Right cardiac atrium (tissue), 5 donors: ENCODE measurements around the gene KLHL21. TPM values are rescaled to one million over a fixed set of nuclear protein-coding genes. Genes with fewer than 3 reads are reported as not detected.
A peak's percentile ranks its signal among the peaks of the same experiment; 100 is the strongest.

Experiments
- ATAC-seq, 2 donors: fragments of 200-7000 bp; cut with Tn5 transposase; one replicate each; pipeline versions ENCODE4 v1.8.0 to v1.9.1; 2020; ENCODE audit warnings: moderate library complexity in 2 of 2, mild to moderate bottlenecking in 1 of 2
- DNase-seq, 3 donors: peaks; one replicate each; pipeline ENCODE4 v3.0.0-alpha.2; 2020
- H3K27ac ChIP-seq: one replicate; pipeline ENCODE4 v1.5.1; 2013; ENCODE audit warnings: mild to moderate bottlenecking, low read length, control low read depth, moderate library complexity
- H3K27me3 ChIP-seq: one replicate; pipeline ENCODE4 v1.6.1; 2013; ENCODE audit not compliant: control insufficient read depth, insufficient read depth
- H3K4me1 ChIP-seq: one replicate; pipeline ENCODE4 v1.6.1; 2013; ENCODE audit warnings: low read length; ENCODE audit not compliant: control insufficient read depth, insufficient read depth
- H3K4me3 ChIP-seq: one replicate; pipeline ENCODE4 v1.5.1; 2013; ENCODE audit warnings: low read length, control low read depth
- H3K9me3 ChIP-seq: one replicate; pipeline ENCODE4 v1.6.1; 2013; ENCODE audit warnings: low read length; ENCODE audit not compliant: control insufficient read depth
- WGBS: extraction: QIAGEN DNeasy Blood & Tissue Kit; methylation state at CpG from one replicate; pipeline ENCODE4 v1.1.7; 2013; 5-methylcytosine and 5-hydroxymethylcytosine counted together
- intact Hi-C, 4 donors: fragments of 100-400 bp; cut with DNase I; formaldehyde crosslinking; loops; one replicate each; pipeline versions ENCODE4 v1.11.0 to v1.14.0; 2022 to 2023
- polyA plus RNA-seq: library from polyadenylated mRNA; stranded (reverse); fragments of 200-250 nt; gene quantifications from one replicate; pipeline ENCODE4 v1.2.3, GENCODE V29; 2013
- total RNA-seq, 4 donors: library from RNA; stranded (reverse); fragmentation: NEBNext Ultra II Directional; extraction: Animal tissue kit (Norgen Biotek cat#: 25700); gene quantifications; one replicate each; pipeline ENCODE4 v1.2.1, GENCODE V29; 2021
- donor health status: healthy with polysubstance abuse.
- donor health status: DM: no; HTN: yes; CAD: no.
- donor health status: DM: no; HTN: no; CAD: no.
- donor health status: DM: no; HTN: yes; CAD: no; lungs with severe emphysema.
- donor health status: DM: yes; HTN: yes; CAD: no.

Gene KLHL21
- total and polyA plus RNA-seq, 5 donors, result 54.9 to 71.3 (median 61.4) TPM

DNA sequence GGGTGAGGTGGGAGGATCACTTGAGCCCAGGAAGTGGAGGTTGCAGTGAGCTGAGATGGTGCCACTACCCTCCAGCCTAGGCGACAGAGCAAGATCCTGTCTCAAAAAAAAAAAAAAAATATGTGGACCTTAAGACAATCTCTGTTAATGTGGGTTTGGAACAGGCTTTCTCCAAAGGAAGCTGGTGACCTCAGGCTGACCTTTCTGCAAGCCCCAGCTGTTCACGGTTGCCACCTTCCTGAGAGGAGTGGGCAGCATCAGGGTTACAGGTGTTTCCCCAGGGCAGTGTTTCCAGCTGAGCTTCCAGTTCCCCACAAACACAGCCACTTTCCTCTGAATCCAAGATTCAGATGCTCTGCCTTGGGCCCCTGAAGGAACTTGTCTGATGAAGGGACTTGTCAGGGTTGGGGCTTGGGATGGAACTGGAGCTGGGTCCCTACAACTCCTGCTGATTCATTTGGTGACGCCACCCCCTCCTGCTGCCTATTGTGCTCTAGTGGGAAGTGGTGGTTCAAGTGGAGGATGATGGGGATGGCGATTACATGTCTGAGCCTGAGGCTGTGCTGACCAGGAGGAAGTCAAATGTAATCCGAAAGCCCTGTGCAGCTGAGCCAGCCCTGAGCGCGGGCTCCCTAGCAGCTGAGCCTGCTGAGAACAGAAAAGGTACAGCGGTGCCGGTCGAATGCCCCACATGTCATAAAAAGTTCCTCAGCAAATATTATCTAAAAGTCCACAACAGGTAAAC lies 20.9 kb downstream of the KLHL21 start:
- WGBS, result 70% methylated on average over 10 of the region's 10 CpGs

DNA sequence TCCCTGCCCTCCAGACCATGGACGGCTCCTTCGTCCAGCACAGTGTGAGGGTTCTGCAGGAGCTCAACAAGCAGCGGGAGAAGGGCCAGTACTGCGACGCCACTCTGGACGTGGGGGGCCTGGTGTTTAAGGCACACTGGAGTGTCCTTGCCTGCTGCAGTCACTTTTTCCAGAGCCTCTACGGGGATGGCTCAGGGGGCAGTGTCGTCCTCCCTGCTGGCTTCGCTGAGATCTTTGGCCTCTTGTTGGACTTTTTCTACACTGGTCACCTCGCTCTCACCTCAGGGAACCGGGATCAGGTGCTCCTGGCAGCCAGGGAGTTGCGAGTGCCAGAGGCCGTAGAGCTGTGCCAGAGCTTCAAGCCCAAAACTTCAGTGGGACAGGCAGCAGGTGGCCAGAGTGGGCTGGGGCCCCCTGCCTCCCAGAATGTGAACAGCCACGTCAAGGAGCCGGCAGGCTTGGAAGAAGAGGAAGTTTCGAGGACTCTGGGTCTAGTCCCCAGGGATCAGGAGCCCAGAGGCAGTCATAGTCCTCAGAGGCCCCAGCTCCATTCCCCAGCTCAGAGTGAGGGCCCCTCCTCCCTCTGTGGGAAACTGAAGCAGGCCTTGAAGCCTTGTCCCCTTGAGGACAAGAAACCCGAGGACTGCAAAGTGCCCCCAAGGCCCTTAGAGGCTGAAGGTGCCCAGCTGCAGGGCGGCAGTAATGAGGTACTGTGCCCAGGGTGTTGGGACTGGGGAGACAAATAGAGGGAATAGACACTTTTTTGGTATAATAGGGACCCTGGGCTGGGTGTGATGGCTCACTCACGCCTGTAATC lies 21.9 kb downstream of the KLHL21 start:
- Histone ChIP-seq H3K27ac (peak overlapping the region; percentile 2), H3K9me3 (no peaks in the 10 kb centered on the region), H3K4me1 (peaks cover 12% of the 10 kb centered on the region), H3K27me3 (no peaks in the 10 kb centered on the region), H3K4me3 (peak overlapping the region; percentile 80)
- DNase-seq, result peak in 2 of 3 donors; percentile 59 to 63
- 32% methylated on average over 19 of the region's 19 CpGs for WGBS
- intact Hi-C loops, result no loop called here
- peak in 1 of 2 donors; percentile 3 for ATAC-seq

More for the DNA sequence above, 20.9 kb downstream of the KLHL21 start:
- ATAC-seq (no peak), DNase-seq (peak in 1 of 3 donors; percentile 52)
- Histone ChIP-seq H3K27ac (no peak overlapping the region), H3K9me3 (no peaks in the 10 kb centered on the region), H3K4me1 (peaks cover 12% of the 10 kb centered on the region), H3K27me3 (no peaks in the 10 kb centered on the region), H3K4me3 (no peak overlapping the region)
- intact Hi-C loops, result no loop called here

DNA sequence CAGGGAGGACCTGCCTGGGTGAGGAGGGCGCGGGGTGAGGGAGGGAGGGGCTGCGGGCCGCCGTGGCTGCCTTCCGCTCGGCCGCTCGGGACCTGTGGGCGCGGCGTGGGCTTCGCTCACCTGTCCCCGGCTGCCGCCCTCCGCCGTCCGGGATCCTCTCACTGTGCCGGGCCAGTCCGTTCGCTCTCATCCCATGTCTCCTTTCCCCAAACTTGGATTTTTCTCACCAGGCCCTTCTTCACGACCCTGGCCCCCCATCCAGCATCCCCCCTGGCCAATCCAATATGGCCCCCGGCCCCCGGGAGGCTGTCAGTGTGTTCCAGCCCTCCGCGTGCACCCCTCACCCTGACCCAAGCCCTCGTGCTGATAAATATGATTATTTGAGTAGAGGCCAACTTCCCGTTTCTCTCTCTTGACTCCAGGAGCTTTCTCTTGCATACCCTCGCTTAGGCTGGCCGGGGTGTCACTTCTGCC lies 22.5 kb downstream of the KLHL21 start:
- H3K4me1 ChIP-seq, result peaks cover 12% of the 10 kb centered on the region
- no peak for DNase-seq

DNA sequence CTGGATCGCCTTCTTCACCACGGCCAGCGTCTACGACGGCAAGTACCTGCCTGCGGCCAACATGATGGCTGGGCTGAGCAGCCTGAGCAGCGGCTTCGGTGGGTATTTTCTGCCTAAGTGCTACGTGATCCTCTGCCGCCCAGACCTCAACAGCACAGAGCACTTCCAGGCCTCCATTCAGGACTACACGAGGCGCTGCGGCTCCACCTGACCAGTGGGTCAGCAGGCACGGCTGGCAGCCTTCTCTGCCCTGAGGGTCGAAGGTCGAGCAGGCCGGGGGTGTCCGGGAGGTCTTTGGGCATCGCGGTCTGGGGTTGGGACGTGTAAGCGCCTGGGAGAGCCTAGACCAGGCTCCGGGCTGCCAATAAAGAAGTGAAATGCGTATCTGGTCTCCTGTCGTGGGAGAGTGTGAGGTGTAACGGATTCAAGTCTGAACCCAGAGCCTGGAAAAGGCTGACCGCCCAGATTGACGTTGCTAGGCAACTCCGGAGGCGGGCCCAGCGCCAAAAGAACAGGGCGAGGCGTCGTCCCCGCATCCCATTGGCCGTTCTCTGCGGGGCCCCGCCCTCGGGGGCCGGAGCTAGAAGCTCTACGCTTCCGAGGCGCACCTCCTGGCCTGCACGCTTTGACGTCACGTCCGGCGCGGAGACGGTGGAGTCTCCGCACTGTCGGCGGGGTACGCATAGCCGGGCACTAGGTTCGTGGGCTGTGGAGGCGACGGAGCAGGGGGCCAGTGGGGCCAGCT lies 23.1 kb downstream of the KLHL21 start, which contains the start of gene ZBTB48:
ZBTB48 (plus strand) TSS at position 621 of the 745 bp plus-strand sequence. CDS start 616 bp downstream, outside the sequence.
- intact Hi-C loops, result no loop called here
- Histone ChIP-seq H3K4me3 (peak within 1 kb of the TSS; percentile 80), H3K27ac (peak within 1 kb of the TSS; percentile 90), H3K9me3 (no peaks in the 10 kb centered on the region), H3K4me1 (peaks cover 12% of the 10 kb centered on the region), H3K27me3 (no peaks in the 10 kb centered on the region)
- peak; percentile 98 for ATAC-seq
- 13% methylated on average over 58 of the region's 58 CpGs for WGBS
- peak; percentile 100 for DNase-seq

More for the DNA sequence above, 22.5 kb downstream of the KLHL21 start:
- Histone ChIP-seq H3K9me3 (no peaks in the 10 kb centered on the region), H3K27ac (peak overlapping the region; percentile 79), H3K4me3 (peak overlapping the region; percentile 80), H3K27me3 (no peaks in the 10 kb centered on the region)
- peak; percentile 1 to 9 for ATAC-seq
- intact Hi-C loops, result no loop called here
- under 1% methylated on average over 30 of the region's 30 CpGs for WGBS

DNA sequence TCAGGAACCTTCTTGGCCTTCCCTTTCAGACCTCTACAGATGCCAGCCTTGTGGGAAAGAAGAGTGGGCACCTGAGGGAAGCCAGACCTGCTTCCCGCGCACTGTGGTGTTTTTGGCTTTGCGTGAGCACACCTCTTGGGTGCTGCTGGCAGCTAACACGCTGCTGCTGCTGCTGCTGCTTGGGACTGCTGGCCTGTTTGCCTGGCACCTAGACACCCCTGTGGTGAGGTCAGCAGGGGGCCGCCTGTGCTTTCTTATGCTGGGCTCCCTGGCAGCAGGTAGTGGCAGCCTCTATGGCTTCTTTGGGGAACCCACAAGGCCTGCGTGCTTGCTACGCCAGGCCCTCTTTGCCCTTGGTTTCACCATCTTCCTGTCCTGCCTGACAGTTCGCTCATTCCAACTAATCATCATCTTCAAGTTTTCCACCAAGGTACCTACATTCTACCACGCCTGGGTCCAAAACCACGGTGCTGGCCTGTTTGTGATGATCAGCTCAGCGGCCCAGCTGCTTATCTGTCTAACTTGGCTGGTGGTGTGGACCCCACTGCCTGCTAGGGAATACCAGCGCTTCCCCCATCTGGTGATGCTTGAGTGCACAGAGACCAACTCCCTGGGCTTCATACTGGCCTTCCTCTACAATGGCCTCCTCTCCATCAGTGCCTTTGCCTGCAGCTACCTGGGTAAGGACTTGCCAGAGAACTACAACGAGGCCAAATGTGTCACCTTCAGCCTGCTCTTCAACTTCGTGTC lies 23.9 kb downstream of the KLHL21 start:
- H3K4me1 ChIP-seq, result peaks cover 12% of the 10 kb centered on the region
- no peak for ATAC-seq
- peak in 1 of 3 donors; percentile 52 for DNase-seq
- H3K9me3 ChIP-seq, result no peaks in the 10 kb centered on the region
- H3K4me3 ChIP-seq, result no peak overlapping the region
- no peaks in the 10 kb centered on the region for H3K27me3 ChIP-seq
- H3K27ac ChIP-seq, result peak overlapping the region; percentile 90
- intact Hi-C loops, result no loop called here
- 88% methylated on average over 14 of the region's 14 CpGs for WGBS

DNA sequence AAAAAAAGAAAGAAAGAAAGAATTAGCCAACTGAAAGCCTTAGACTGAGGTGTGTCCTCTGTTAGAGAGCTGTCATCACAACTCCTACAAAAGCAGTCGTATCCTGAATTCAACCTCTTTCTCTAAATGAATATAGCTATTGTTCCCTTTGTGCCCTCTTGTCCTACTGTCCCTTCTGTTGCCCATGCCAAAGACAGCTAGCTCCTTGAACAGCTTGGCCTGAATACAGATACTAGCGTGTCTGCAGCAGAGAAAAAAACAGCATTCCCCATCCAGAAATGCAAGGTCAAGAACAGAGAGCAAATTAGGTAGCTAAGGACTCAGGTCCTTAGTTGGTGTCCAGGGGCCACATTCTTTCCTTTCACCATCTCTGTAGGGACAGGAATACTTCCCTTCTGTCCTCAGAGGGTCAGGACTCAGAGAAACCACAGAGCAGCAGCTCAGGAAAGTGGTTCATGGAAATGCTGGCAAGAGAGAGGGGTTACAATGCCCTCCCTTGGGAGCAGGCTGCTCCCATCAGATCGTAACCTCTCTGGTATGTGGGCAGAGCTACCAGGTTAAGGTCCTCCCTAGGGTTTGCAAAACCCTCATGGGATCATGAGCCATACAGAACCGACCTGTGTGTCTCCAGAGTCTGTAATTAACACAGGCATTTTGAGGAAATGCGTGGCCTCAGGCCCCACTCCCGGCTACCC lies 24.7 kb downstream of the KLHL21 start:
- H3K9me3 ChIP-seq, result no peaks in the 10 kb centered on the region
- 70% methylated on average over 6 of the region's 6 CpGs for WGBS
- H3K27me3 ChIP-seq, result no peaks in the 10 kb centered on the region
- no peak for DNase-seq
- no peak overlapping the region for H3K4me3 ChIP-seq
- ATAC-seq, result no peak
- intact Hi-C loops, result no loop called here
- H3K4me1 ChIP-seq, result peaks cover 12% of the 10 kb centered on the region
- H3K27ac ChIP-seq, result no peak overlapping the region

DNA sequence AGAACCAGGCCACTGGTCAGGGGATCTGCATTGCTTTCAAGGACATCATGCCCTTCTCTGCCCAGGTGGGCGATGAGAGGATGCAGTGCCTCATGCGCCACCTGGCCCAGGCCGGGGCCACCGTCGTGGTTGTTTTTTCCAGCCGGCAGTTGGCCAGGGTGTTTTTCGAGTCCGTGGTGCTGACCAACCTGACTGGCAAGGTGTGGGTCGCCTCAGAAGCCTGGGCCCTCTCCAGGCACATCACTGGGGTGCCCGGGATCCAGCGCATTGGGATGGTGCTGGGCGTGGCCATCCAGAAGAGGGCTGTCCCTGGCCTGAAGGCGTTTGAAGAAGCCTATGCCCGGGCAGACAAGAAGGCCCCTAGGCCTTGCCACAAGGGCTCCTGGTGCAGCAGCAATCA lies 27.9 kb downstream of the KLHL21 start:
- Histone ChIP-seq H3K4me1 (peaks cover 5% of the 10 kb centered on the region), H3K27me3 (no peaks in the 10 kb centered on the region), H3K27ac (no peak overlapping the region), H3K9me3 (no peaks in the 10 kb centered on the region), H3K4me3 (no peak overlapping the region)
- no peak for ATAC-seq
- DNase-seq, result no peak
- 85% methylated on average over 14 of the region's 14 CpGs for WGBS
- intact Hi-C loops, result no loop called here

DNA sequence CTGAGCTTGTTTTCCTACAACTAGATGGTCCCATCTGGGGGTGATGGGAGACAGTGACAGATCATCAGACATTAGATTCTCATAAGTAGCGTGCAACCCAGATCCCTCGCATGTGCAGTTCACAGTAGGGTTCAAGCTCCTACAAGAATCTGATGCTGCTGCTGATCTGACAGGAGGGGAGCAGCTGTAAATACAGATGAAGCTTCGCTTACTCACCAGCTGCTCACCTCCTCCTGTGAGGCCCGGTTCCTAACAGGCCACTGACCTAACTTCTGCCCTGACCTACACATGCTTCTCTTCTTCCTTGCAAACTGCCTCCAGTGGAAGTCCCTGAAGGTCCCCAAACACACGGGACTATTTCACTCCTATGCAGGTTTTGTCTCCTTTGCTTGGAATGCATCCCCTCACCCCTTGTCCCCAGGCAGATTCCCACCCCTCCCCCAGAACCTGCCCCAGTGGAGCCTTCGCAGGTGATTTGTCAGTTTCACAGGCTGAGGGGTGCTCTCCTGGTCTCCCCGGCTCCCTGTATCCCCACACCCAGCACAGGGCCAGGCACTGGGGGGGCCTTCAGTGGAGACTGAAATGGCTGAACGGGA lies 28.5 kb downstream of the KLHL21 start:
- no peak for ATAC-seq
- DNase-seq, result no peak
- H3K9me3 ChIP-seq, result no peaks in the 10 kb centered on the region
- no peak overlapping the region for H3K4me3 ChIP-seq
- intact Hi-C loops, result no loop called here
- H3K27ac ChIP-seq, result no peak overlapping the region
- peaks cover 1% of the 10 kb centered on the region for H3K4me1 ChIP-seq
- no peaks in the 10 kb centered on the region for H3K27me3 ChIP-seq
- 75% methylated on average over 8 of the region's 8 CpGs for WGBS

DNA sequence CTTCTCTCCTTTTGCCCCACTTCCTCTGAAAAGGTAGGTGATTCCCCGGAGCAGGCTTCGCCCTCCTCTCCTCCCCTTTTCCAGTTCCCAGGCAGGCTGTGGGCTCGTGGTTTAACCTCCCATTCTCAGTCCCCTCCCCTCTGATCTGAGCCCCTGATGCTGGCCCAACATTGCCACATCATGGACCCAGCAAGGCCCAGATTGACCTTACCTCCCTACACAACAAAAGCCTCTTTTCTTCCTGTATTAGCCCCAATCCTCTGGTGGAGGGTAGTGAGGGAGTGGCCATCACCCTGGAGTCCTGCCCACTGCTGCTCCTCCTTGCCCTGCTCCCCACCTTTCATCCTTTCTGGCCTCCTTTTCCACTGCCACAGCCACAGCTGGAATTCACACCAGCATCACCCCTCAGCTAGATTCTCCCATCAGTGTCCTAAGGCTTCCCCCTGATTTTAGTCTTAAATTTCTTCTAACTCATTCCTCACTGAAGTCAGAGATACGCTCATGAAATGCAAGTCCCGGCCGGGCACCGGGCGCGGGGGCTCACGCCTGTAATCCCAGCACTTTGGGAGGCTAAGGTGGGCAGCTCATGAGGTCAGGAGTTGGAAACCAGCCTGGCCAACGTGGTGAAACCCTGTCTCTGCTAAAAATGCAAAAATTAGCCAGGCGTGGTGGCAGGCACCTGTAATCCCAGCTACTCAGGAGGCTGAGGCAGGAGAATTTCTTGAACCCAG lies 29.9 kb downstream of the KLHL21 start:
- Histone ChIP-seq H3K4me3 (no peak overlapping the region), H3K27ac (no peak overlapping the region), H3K27me3 (no peaks in the 10 kb centered on the region), H3K9me3 (no peaks in the 10 kb centered on the region), H3K4me1 (no peaks in the 10 kb centered on the region)
- WGBS, result 71% methylated on average over 12 of the region's 12 CpGs
- DNase-seq (peak in 1 of 3 donors; percentile 16), ATAC-seq (no peak)
- intact Hi-C loops, result no loop called here
